K562 (cell line): ENCODE data around the gene TALDO1.

ENCODE experiments used
- CBFB ChIP-seq: sonication (generic); formaldehyde crosslinking; IDR thresholded peaks from 2 replicates; pipeline ENCODE4 v1.4.0; 2020; ENCODE audit warnings: mild to moderate bottlenecking, missing genetic modification reagents
- CBX1 ChIP-seq: sonication (generic); IDR thresholded peaks from 2 replicates; pipeline ENCODE4 v1.6.1; 2016; ENCODE audit warnings: antibody characterized with exemption, low read depth, mild to moderate bottlenecking
- CBX5 ChIP-seq: IDR thresholded peaks from 2 replicates; pipeline ENCODE4 v1.6.1; 2014; ENCODE audit warnings: low read depth, borderline replicate concordance
- KDM1A ChIP-seq, 2 experiments: fragments of 450-650 bp; IDR thresholded peaks; 2 replicates each; pipeline ENCODE4 v1.6.1; 2016; ENCODE audit warnings: mild to moderate bottlenecking in 2 of 2
- POLR2AphosphoS5 ChIP-seq: IDR thresholded peaks from 2 replicates; pipeline ENCODE4 v1.6.1; 2011; ENCODE audit warnings: mild to moderate bottlenecking, low read depth, low read length, moderate library complexity; ENCODE audit not compliant: control insufficient read depth, insufficient read depth
- TEAD4 ChIP-seq, 2 experiments: sonication (generic) in 1 of 2; formaldehyde crosslinking in 1 of 2; IDR thresholded peaks; 2 replicates each; pipeline versions ENCODE4 v1.6.1 to v1.8.0; 2012 to 2022; ENCODE audit warnings: borderline replicate concordance in 1 of 2, inconsistent platforms in 1 of 2, low read length in 1 of 2, mild to moderate bottlenecking in 1 of 2, missing genetic modification reagents in 1 of 2
- TF ChIP-seq, protein P1 (sequence below): fragments of 450-650 bp; formaldehyde crosslinking; IDR thresholded peaks from 2 replicates; pipeline ENCODE4 v1.4.0; 2020; ENCODE audit warnings: mild to moderate bottlenecking
- TF ChIP-seq, protein P2 (sequence below): sonication (generic); formaldehyde crosslinking; IDR thresholded peaks from 2 replicates; pipeline ENCODE4 v1.5.0; 2020; ENCODE audit warnings: missing genetic modification reagents

DNA sequence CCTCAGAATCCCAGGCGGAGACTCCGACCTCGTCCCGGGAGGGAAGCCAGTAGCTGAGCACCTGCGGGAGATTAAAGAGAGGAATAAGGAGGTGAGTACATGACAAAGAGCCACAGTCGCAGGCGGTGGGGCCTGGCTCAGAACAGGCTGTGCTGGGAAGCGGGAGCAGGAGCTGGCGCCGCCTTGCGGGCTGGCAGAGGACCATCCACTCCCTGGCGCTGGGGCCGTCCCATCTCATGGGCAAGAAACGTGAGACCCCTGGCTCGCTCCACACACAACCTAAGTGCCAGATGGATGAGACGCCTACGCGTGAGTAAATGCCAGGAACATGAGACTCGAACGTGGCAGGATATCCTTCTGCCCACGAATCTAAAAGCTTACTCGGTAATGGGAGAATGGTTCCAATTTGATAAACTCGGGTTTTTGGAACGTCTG is 36.3 kb downstream of the TALDO1 start:
- TF ChIP-seq KDM1A (IDR thresholded peaks at IDR 0.05) = no peak
- TF ChIP-seq, protein P1, sequence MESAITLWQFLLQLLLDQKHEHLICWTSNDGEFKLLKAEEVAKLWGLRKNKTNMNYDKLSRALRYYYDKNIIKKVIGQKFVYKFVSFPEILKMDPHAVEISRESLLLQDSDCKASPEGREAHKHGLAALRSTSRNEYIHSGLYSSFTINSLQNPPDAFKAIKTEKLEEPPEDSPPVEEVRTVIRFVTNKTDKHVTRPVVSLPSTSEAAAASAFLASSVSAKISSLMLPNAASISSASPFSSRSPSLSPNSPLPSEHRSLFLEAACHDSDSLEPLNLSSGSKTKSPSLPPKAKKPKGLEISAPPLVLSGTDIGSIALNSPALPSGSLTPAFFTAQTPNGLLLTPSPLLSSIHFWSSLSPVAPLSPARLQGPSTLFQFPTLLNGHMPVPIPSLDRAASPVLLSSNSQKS (CRISPR knock-in tag) = no peak
- no peak for TF ChIP-seq CBX1
- TF ChIP-seq CBX5 = no peak
- TF ChIP-seq CBFB (CRISPR knock-in tag) = no peak
- TF ChIP-seq, protein P2, sequence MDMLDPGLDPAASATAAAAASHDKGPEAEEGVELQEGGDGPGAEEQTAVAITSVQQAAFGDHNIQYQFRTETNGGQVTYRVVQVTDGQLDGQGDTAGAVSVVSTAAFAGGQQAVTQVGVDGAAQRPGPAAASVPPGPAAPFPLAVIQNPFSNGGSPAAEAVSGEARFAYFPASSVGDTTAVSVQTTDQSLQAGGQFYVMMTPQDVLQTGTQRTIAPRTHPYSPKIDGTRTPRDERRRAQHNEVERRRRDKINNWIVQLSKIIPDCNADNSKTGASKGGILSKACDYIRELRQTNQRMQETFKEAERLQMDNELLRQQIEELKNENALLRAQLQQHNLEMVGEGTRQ (CRISPR knock-in tag) = no peak
- no peak for TF ChIP-seq POLR2AphosphoS5
- no peak for TF ChIP-seq TEAD4 (IDR thresholded peaks at IDR 0.05; ENCODE audit: low read length)
- TF ChIP-seq TEAD4 (CRISPR knock-in tag; IDR thresholded peaks at IDR 0.05; ENCODE audit: borderline replicate concordance) = no peak
